DOHH2 (cell line): Measurements from ENCODE around the gene ARHGAP1.

Experiments
- H3F3A ChIP-seq: fragments of 200-600 bp; sonication (generic), shearing (Covaris generic); 2 replicates; pipeline ENCODE4 v1.6.0; 2016; ENCODE audit warnings: antibody characterized with exemption, mild to moderate bottlenecking; ENCODE audit not compliant: control insufficient read depth, insufficient read depth
- H3K27ac ChIP-seq: fragments of 200-600 bp; sonication (generic); 2 replicates; pipeline ENCODE4 v1.5.1; 2014; ENCODE audit warnings: low read depth, mild to moderate bottlenecking, low read length, moderate library complexity
- H3K27me3 ChIP-seq: fragments of 200-600 bp; sonication (generic); 2 replicates; pipeline ENCODE4 v1.6.1; 2014; ENCODE audit warnings: mild to moderate bottlenecking, low read length, mixed read lengths; ENCODE audit not compliant: control insufficient read depth
- H3K36me3 ChIP-seq: fragments of 200-600 bp; sonication (generic); 2 replicates; pipeline ENCODE4 v1.6.1; 2014; ENCODE audit warnings: mild to moderate bottlenecking, low read length, moderate library complexity, mixed read lengths; ENCODE audit not compliant: control insufficient read depth
- H3K4me1 ChIP-seq: fragments of 200-600 bp; sonication (generic); 2 replicates; pipeline ENCODE4 v1.6.1; 2014; ENCODE audit warnings: mild to moderate bottlenecking, low read length, mixed read lengths; ENCODE audit not compliant: control insufficient read depth
- H3K4me2 ChIP-seq: fragments of 200-600 bp; sonication (generic); 2 replicates; pipeline ENCODE4 v1.6.0; 2014; ENCODE audit warnings: mild to moderate bottlenecking, low read length, moderate library complexity
- H3K4me3 ChIP-seq: fragments of 200-600 bp; sonication (generic); 2 replicates; pipeline ENCODE4 v1.5.1; 2014; ENCODE audit warnings: mild to moderate bottlenecking, low read length, mixed read lengths
- H3K79me2 ChIP-seq: fragments of 200-600 bp; sonication (generic); 2 replicates; pipeline ENCODE4 v1.6.1; 2014; ENCODE audit warnings: mild to moderate bottlenecking, low read length, mixed read lengths; ENCODE audit not compliant: control insufficient read depth
- H3K9me2 ChIP-seq: fragments of 200-600 bp; sonication (generic); replicated peaks from 2 replicates; pipeline ENCODE4 v1.6.1; 2014; ENCODE audit warnings: mild to moderate bottlenecking, low read length, mixed read lengths; ENCODE audit not compliant: control insufficient read depth
- H3K9me3 ChIP-seq: fragments of 200-600 bp; sonication (generic); 2 replicates; pipeline ENCODE4 v1.6.1; 2014; ENCODE audit warnings: antibody characterized with exemption, low read length, mixed read lengths; ENCODE audit not compliant: control insufficient read depth, insufficient read depth
- H4K20me1 ChIP-seq: fragments of 200-600 bp; sonication (generic); 2 replicates; pipeline ENCODE4 v1.6.0; 2014; ENCODE audit warnings: low read depth, mild to moderate bottlenecking, antibody characterized with exemption, low read length, moderate library complexity; ENCODE audit not compliant: control insufficient read depth, insufficient read depth
- CTCF ChIP-seq: fragments of 200-600 bp; sonication (generic); IDR thresholded peaks from one replicate; pipeline ENCODE4 v1.5.1; 2014; ENCODE audit warnings: antibody characterized with exemption, mild to moderate bottlenecking, low read depth, low read length; ENCODE audit not compliant: poor library complexity, severe bottlenecking
- EZH2phosphoT487 ChIP-seq: fragments of 200-600 bp; sonication (generic); IDR thresholded peaks from 2 replicates; pipeline ENCODE4 v1.6.1; 2017; ENCODE audit warnings: borderline replicate concordance, mild to moderate bottlenecking, antibody characterized with exemption, low read length, moderate library complexity, mixed read lengths

The ARHGAP1 gene

DNA sequence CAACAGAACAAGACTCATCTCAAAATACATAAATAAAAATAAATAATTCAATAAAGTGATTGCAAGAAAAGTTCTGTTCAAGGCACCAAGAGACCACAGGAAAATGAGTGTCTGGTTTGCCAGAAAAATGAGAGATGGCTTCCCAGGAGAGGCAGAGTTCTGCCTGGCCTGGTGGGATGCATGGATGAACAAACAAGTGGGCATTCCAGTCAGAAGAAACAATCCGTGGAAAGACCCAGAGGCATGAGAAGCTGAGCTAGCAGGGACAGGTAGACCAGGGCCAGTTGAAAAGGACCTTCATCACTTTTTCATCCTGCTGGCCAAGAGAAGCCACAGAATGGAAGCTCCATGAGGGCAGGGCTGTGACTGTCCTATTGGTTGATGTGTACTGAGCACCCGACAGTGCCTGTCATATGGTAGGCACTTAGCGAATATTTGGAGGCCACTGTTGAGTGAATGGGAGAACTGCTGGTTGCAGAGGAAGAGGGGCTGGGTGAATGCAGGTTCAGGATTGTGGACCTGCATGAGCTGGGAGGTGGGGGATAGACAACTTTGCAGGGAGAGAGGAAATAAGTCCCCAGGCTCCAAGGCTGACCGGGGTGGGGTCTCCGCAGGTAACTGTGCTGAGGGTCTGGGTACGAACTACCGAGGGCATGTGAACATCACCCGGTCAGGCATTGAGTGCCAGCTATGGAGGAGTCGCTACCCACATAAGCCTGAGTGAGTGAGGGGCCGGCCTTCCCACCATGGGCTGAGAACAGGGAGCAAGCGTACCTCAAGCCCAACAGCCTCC is 22.3 kb upstream of the ARHGAP1 start:
- H3K79me2 ChIP-seq = no peaks in the 10 kb centered on the region
- peaks cover 5% of the 10 kb centered on the region; the same call in 1 of the 2 replicates for H3K4me1 ChIP-seq
- no peaks in the 10 kb centered on the region for H4K20me1 ChIP-seq
- no peaks in the 10 kb centered on the region for H3K27me3 ChIP-seq
- no peak for TF ChIP-seq CTCF
- TF ChIP-seq EZH2phosphoT487 = no peak
- H3K9me2 ChIP-seq = no peaks in the 10 kb centered on the region
- H3K4me2 ChIP-seq = no peak overlapping the region
- H3K36me3 ChIP-seq = no peaks in the 10 kb centered on the region
- no peak overlapping the region for H3K4me3 ChIP-seq
- no peak overlapping the region for H3K27ac ChIP-seq
- H3K9me3 ChIP-seq = no peaks in the 10 kb centered on the region
- no peaks in the 10 kb centered on the region for H3F3A ChIP-seq

DNA sequence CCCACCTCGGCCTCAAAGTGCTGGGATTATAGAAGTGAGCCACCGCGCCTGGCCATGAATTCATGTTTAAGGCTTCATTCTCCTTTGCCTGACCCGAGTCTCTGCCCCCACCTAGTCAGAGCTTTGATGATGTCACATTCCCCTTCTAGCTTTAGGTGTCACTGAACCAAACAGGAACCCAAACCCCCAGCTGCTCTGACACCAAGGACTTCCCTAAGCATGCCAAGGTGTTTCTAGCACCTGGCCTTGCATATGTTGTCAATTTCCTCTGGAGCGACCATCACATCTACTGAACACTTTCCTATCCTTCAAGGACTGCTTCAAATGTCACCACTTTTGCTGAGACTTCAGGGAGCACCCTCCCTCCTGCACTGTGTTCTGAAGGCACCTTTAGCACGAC is 20.9 kb upstream of the ARHGAP1 start:
- no peaks in the 10 kb centered on the region for H3K9me3 ChIP-seq
- TF ChIP-seq EZH2phosphoT487 (no peak), CTCF (no peak)
- H4K20me1 ChIP-seq = no peaks in the 10 kb centered on the region
- H3K4me3 ChIP-seq = no peak overlapping the region
- H3K27ac ChIP-seq = no peak overlapping the region
- no peak overlapping the region for H3K4me2 ChIP-seq
- no peaks in the 10 kb centered on the region for H3K79me2 ChIP-seq
- H3K4me1 ChIP-seq = peaks cover 5% of the 10 kb centered on the region; the same call in 1 of the 2 replicates
- no peaks in the 10 kb centered on the region for H3K9me2 ChIP-seq
- no peaks in the 10 kb centered on the region for H3K36me3 ChIP-seq
- no peaks in the 10 kb centered on the region for H3K27me3 ChIP-seq
- no peaks in the 10 kb centered on the region for H3F3A ChIP-seq

DNA sequence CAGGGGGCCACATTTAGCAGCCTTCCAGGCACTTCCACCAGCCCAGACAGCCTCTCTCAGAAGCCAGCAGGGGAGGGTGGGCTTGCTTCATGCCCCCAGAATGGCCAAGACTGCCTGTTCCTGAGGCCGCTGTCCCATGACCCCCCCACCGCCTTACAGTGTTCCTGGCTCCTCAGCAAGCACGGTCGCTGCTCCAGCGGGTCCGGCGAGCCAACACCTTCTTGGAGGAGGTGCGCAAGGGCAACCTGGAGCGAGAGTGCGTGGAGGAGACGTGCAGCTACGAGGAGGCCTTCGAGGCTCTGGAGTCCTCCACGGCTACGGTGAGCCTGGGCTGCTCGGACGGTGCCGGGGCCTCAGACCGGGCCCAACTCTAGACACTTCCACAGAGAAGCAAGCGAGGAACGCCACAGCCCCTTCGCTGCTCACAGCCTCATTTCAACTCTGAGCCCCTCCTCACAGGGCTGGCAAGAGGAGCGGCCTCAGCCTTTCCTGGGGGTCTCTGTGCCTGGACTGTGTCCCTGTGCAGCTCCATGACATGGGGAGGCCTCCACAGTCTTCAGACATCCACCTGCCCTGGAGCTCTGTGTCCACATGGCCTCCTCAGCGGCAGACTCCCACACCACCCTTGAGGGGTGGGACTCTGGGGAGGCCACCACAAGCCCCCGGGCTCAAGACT is 19.3 kb upstream of the ARHGAP1 start:
- Histone ChIP-seq H3K9me2 (no peaks in the 10 kb centered on the region), H3K4me1 (peaks cover 5% of the 10 kb centered on the region; the same call in 1 of the 2 replicates), H3K4me3 (no peak overlapping the region), H3K79me2 (no peaks in the 10 kb centered on the region), H4K20me1 (no peaks in the 10 kb centered on the region), H3K27ac (no peak overlapping the region), H3K27me3 (no peaks in the 10 kb centered on the region), H3K36me3 (no peaks in the 10 kb centered on the region), H3F3A (no peaks in the 10 kb centered on the region), H3K4me2 (no peak overlapping the region), H3K9me3 (no peaks in the 10 kb centered on the region)
- TF ChIP-seq EZH2phosphoT487 (no peak), CTCF (no peak)
